Measurements from ENCODE around the gene SDHB.

- TF ChIP-seq POLR2A (IDR thresholded peaks at IDR 0.05): no peak
- TF ChIP-seq, protein P1, sequence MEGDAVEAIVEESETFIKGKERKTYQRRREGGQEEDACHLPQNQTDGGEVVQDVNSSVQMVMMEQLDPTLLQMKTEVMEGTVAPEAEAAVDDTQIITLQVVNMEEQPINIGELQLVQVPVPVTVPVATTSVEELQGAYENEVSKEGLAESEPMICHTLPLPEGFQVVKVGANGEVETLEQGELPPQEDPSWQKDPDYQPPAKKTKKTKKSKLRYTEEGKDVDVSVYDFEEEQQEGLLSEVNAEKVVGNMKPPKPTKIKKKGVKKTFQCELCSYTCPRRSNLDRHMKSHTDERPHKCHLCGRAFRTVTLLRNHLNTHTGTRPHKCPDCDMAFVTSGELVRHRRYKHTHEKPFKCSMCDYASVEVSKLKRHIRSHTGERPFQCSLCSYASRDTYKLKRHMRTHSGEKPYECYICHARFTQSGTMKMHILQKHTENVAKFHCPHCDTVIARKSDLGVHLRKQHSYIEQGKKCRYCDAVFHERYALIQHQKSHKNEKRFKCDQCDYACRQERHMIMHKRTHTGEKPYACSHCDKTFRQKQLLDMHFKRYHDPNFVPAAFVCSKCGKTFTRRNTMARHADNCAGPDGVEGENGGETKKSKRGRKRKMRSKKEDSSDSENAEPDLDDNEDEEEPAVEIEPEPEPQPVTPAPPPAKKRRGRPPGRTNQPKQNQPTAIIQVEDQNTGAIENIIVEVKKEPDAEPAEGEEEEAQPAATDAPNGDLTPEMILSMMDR (IDR thresholded peaks at IDR 0.05): peak; percentile 77 to 91 (median 89)
These were observed 8.0 kb downstream of the SDHB start for GRCh38 chr1:17045634-17046333.

All from breast epithelium (tissue), 3 donors.